ENCODE measurements around the gene SLC5A3. TPM values are rescaled to one million over a fixed set of nuclear protein-coding genes. Genes with fewer than 3 reads are reported as not detected.

SLC5A3 gene
- total RNA-seq (2014; rRNA removed; shearing (Covaris generic)) (26.3 and 31.5 TPM in 2 replicates), total RNA-seq (2022) (22.2 and 26.6 TPM in 2 replicates), Bru-seq, nascent RNA (percentile 92 among the genes with signal in this experiment), BruChase-seq, experiment 1, labeled RNA remaining after a 6-hour chase (percentile 97 among the genes with signal in this experiment), BruChase-seq, experiment 2, labeled RNA remaining after a 2-hour chase (percentile 99 among the genes with signal in this experiment)
- long read RNA-seq, full-length matches to known transcripts: 2 of 2 reads
- long read RNA-seq, partial matches to known transcripts: 0 of 2 reads
- long read RNA-seq, other reads (novel, unspliced or antisense): 0 of 2 reads

DNA sequence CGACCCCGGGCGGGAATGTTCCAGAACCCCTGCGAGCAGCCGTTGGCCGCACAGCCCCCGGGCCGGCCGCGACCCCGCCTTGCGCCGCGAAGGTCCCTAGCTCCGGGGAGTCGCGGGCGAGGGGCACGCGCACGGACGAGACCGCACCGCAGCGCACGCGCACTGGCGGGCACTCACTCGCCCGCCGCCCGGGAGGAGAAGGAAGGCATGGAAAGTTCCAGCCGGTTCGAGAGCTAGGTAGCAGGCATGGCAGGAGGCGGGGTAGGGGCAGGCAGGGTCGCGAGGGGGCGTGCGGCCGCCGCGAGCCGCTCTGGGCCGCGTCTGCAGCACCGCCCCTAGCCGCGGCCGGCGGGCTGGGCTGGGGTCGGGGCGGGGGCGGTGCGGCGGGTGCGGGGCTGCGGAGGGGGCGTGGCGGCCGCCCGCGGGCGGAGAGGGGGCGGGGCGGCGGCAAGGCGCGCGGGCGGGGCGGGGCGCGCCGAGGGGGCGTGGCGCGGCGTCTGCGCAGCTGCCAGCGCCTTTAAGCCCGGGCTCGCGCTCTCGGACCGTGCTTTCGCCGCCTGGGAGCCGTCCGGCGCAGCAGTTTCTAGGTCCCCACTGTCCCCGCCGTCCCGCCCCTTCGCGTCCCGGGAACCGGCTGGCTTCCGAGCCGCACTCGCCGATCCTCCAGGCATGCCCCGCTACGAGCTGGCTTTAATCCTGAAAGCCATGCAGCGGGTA is at the start of gene SLC5A3, which contains the start of gene MRPS6:
TSS of gene SLC5A3 (plus strand) at position 547 of the 717 bp plus-strand sequence. CDS start 21,621 bp downstream, outside the sequence.
TSS of gene MRPS6 (plus strand) at position 547 of the 717 bp plus-strand sequence. CDS start at position 670, 123 bp downstream.
- H4K20me1 ChIP-seq (ENCODE audit: insufficient read depth, low read length): peaks cover 35% of the 10 kb centered on the region
- BruUV-seq (replicated peaks): no TSS peak
- peak within 1 kb of the TSS; percentile 99 for H3K4me2 ChIP-seq (ENCODE audit: low read length)
- no peaks in the 10 kb centered on the region for H3K9me2 ChIP-seq (ENCODE audit: insufficient read depth, low read length)
- peak within 1 kb of the TSS; percentile 90 for H3K4me3 ChIP-seq (ENCODE audit: low read depth, low read length, poor library complexity, severe bottlenecking)
- ChIA-PET CTCF (ENCODE audit: unreplicated experiment) (interaction anchor here (0.6 to 0.8 kb wide), 3 partner anchors 16 to 204 kb away, joined by 3 read pairs; no protein-coding TSS in a partner anchor), POLR2A (interaction anchor here (0.6 to 1.3 kb wide), 3 partner anchors 16 to 1132 kb away, joined by 3 to 5 read pairs (median 5); no protein-coding TSS in a partner anchor)
- intact Hi-C loops (cut with micrococcal nuclease; ENCODE audit: unreplicated experiment): loop anchor here (5.0 kb wide), 2 partner anchors 151 to 431 kb away; partner anchors contain the start of genes CRYZL1 and ITSN1
- peaks cover 39% of the 10 kb centered on the region for H3K36me3 ChIP-seq (ENCODE audit: insufficient read depth, low read length)
- no peaks in the 10 kb centered on the region for H3K9me3 ChIP-seq (ENCODE audit: low read length)
- peak within 1 kb of the TSS; percentile 43 for H3K27ac ChIP-seq (ENCODE audit: low read depth, low read length, poor library complexity, severe bottlenecking)
- H2AFZ ChIP-seq (ENCODE audit: low read length): peak within 1 kb of the TSS; percentile 59
- DNase-seq (ENCODE audit: low spot score): peak; percentile 90
- peaks cover 41% of the 10 kb centered on the region for H3K4me1 ChIP-seq (ENCODE audit: insufficient read depth, low read length, poor library complexity, severe bottlenecking)
- peaks cover 41% of the 10 kb centered on the region for H3K79me2 ChIP-seq (ENCODE audit: insufficient read depth, low read depth, low read length)
- TF ChIP-seq EZH2phosphoT487 (IDR thresholded peaks at IDR 0.05; ENCODE audit: borderline replicate concordance, low read depth, low read length): no peak
- TF ChIP-seq, protein P1, sequence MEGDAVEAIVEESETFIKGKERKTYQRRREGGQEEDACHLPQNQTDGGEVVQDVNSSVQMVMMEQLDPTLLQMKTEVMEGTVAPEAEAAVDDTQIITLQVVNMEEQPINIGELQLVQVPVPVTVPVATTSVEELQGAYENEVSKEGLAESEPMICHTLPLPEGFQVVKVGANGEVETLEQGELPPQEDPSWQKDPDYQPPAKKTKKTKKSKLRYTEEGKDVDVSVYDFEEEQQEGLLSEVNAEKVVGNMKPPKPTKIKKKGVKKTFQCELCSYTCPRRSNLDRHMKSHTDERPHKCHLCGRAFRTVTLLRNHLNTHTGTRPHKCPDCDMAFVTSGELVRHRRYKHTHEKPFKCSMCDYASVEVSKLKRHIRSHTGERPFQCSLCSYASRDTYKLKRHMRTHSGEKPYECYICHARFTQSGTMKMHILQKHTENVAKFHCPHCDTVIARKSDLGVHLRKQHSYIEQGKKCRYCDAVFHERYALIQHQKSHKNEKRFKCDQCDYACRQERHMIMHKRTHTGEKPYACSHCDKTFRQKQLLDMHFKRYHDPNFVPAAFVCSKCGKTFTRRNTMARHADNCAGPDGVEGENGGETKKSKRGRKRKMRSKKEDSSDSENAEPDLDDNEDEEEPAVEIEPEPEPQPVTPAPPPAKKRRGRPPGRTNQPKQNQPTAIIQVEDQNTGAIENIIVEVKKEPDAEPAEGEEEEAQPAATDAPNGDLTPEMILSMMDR (conservative IDR thresholded peaks at IDR 0.05; ENCODE audit: low read length): no peak

GRCh38 chr21:34023691-34024373 is 49.5 kb upstream of the SLC5A3 start:
- no peak overlapping the region for H3K27ac ChIP-seq (ENCODE audit: low read depth, low read length, poor library complexity, severe bottlenecking)
- peaks cover 51% of the 10 kb centered on the region for H3K4me1 ChIP-seq (ENCODE audit: insufficient read depth, low read length, poor library complexity, severe bottlenecking)
- intact Hi-C loops (cut with micrococcal nuclease; ENCODE audit: unreplicated experiment): loop anchor here (5.0 kb wide), 2 partner anchors 323 to 382 kb away; partner anchors contain the start of genes CRYZL1 and ITSN1

More at GRCh38 chr21:34023691-34024373, 49.5 kb upstream of the SLC5A3 start:
- CTCF ChIA-PET (ENCODE audit: unreplicated experiment): no interaction called here
- POLR2A ChIA-PET: interaction anchor here (0.5 to 2.1 kb wide), 2 partner anchors 8 to 31 kb away, joined by 5 to 8 read pairs; no protein-coding TSS in a partner anchor
- TF ChIP-seq EZH2phosphoT487 (IDR thresholded peaks at IDR 0.05; ENCODE audit: borderline replicate concordance, low read depth, low read length): no peak
- TF ChIP-seq, protein P1 (conservative IDR thresholded peaks at IDR 0.05; ENCODE audit: low read length): no peak
- DNase-seq (ENCODE audit: low spot score): no peak
- no peaks in the 10 kb centered on the region for H3K9me2 ChIP-seq (ENCODE audit: insufficient read depth, low read length)
- H4K20me1 ChIP-seq (ENCODE audit: insufficient read depth, low read length): no peaks in the 10 kb centered on the region
- H3K4me2 ChIP-seq (ENCODE audit: low read length): peak overlapping the region; percentile 74
- no peak overlapping the region for H3K4me3 ChIP-seq (ENCODE audit: low read depth, low read length, poor library complexity, severe bottlenecking)
- no peaks in the 10 kb centered on the region for H3K36me3 ChIP-seq (ENCODE audit: insufficient read depth, low read length)
- H2AFZ ChIP-seq (ENCODE audit: low read length): peak overlapping the region; percentile 78; the same call in 1 of the 2 replicates
- H3K9me3 ChIP-seq (ENCODE audit: low read length): peaks cover 8% of the 10 kb centered on the region; the same call in 1 of the 2 replicates
- no peaks in the 10 kb centered on the region for H3K79me2 ChIP-seq (ENCODE audit: insufficient read depth, low read depth, low read length)
- BruUV-seq (replicated peaks): no TSS peak

Data from OCI-LY7 (cell line).